Choroid plexus epithelial cell (primary cell): ENCODE measurements around the gene ATG9A.

Experiments used
- DNase-seq: peaks from one replicate; pipeline ENCODE4 v3.0.0-alpha.2; 2010; ENCODE audit warnings: low read depth
- H3K4me3 ChIP-seq: 2 replicates; pipeline ENCODE4 v1.5.1; 2011; ENCODE audit warnings: low read depth, mild to moderate bottlenecking, control low read depth, low read length, moderate library complexity
- TF ChIP-seq, protein P1 (sequence below): conservative IDR thresholded peaks from 2 replicates; pipeline ENCODE4 v1.5.1; 2011; ENCODE audit warnings: low read depth, mild to moderate bottlenecking, control low read depth, inconsistent platforms, low read length, moderate library complexity

Gene ATG9A

DNA sequence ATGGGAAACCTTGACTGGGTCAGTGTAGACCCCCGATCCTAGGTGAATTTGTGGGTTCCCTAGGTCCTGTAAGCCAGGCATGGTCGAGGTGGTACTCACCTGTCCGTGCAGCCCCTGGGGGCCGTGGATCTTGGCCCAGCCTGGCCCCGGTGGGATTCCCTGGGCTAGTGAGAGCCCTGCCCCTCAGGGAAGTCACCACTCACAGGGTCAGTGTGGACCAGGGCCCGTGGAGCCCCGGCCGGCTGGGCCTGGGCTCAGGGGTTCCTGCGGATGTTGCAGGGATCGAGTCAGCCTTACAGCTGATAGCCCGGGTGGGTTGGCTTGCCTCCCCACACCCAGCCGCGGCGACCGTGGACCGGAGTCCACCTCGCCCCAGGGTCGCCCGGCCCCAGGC is 528 bp downstream of the ATG9A start:
- peak overlapping the region; percentile 86 for H3K4me3 ChIP-seq
- no peak for DNase-seq
- TF ChIP-seq, protein P1, sequence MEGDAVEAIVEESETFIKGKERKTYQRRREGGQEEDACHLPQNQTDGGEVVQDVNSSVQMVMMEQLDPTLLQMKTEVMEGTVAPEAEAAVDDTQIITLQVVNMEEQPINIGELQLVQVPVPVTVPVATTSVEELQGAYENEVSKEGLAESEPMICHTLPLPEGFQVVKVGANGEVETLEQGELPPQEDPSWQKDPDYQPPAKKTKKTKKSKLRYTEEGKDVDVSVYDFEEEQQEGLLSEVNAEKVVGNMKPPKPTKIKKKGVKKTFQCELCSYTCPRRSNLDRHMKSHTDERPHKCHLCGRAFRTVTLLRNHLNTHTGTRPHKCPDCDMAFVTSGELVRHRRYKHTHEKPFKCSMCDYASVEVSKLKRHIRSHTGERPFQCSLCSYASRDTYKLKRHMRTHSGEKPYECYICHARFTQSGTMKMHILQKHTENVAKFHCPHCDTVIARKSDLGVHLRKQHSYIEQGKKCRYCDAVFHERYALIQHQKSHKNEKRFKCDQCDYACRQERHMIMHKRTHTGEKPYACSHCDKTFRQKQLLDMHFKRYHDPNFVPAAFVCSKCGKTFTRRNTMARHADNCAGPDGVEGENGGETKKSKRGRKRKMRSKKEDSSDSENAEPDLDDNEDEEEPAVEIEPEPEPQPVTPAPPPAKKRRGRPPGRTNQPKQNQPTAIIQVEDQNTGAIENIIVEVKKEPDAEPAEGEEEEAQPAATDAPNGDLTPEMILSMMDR, result no peak

DNA sequence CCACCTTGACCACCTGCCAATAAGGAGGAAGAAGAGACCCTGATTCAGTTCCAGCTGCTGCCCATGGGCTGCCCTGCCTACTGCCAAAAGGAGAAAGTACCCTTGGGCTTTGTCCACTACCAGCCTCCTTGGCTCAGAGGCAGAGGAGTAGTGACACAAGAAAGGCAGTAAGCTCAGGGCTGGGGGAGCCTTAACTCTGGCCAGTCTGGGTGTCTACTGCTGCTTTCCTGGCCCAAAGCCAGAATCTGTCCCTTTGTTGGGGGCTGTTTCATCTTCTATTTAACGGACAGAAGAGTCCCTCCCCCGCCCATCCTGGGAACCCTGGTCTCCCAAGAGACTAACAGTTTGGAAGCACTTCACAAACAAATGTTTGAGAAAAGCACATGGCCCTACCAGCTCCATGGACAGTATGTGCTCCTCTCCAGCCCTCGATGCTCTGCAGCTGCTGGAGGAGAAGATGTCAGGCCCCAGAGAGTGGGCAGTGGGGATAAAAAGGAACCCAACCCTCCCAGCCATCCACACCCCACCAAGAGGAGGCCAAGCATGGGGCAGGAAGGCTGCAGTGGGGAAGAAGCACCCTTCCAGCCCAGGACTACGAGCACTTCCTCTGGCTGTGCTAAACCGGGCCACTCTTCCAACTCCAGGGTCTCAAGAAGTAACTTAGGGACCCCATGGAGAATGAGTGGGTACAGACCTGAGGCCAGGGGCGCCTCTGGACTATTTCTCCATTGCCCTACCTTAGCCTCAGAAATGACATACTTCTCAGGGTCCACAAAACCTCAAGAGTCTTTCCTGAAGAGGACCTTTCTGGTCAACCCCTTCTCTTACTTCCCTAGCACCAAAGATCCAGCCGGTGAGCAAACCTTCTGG is 1.2 kb downstream of the ATG9A start:
- TF ChIP-seq, protein P1, result no peak
- peak overlapping the region; percentile 86 for H3K4me3 ChIP-seq
- DNase-seq, result no peak

DNA sequence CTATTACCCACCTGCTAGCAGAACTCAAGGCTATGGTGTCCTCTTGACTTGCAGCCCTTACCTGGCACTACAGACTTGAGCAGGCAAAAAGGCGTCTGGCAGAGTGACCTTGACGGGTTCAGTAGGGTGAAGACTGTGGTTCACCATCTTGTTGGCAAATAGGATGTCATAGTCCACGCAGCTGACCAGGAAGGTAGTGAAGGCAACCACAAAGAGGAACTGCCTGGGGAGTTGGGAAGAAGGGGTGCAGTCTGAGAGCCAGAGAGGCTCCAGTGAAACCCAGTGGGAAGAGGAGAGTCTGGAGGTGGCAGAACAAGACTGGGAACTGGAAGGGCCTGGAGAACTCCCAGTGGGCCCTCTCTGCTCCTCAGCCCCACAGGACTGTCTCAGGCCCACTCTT is 4.1 kb downstream of the ATG9A start:
- no peak overlapping the region for H3K4me3 ChIP-seq
- DNase-seq, result no peak
- TF ChIP-seq, protein P1, result no peak

DNA sequence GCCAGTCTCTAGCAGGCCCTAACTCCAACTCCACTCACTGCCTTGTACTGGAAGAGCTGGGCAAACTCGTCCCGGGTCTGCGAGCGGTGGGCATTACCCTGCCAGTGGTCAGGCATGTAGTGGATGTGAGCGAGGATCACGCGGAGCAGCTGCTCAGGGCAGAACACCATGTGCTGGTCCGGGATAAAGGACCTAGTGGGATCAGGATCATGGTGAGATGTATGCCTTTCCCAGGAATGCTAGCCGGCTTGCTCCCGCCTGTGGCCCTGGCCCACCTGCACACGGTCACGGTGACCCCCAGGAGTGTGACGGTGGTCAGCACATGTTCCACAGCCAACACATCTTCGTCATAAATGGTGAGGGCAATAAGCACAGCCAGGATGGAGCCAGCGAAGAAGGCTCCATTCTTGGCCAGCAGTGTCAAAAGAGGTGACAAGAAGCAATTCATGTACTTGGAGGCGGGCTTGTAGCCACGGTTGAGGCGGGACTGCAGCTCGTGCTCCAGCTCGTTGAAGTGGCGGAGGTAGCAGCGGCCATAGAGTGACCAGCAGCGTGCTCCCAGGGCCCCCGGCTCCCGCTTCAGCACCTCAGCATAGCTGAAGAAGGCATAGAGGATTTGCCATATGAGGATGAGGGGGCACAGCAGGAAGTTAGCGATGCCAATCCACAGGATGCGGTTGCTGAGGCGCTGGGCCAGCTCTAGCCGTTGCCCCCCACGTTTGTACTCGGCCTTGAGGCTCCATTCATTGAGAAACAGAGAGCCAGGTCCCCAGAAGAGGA is 5.4 kb downstream of the ATG9A start:
- DNase-seq, result no peak
- TF ChIP-seq, protein P1, result no peak
- H3K4me3 ChIP-seq, result no peak overlapping the region

DNA sequence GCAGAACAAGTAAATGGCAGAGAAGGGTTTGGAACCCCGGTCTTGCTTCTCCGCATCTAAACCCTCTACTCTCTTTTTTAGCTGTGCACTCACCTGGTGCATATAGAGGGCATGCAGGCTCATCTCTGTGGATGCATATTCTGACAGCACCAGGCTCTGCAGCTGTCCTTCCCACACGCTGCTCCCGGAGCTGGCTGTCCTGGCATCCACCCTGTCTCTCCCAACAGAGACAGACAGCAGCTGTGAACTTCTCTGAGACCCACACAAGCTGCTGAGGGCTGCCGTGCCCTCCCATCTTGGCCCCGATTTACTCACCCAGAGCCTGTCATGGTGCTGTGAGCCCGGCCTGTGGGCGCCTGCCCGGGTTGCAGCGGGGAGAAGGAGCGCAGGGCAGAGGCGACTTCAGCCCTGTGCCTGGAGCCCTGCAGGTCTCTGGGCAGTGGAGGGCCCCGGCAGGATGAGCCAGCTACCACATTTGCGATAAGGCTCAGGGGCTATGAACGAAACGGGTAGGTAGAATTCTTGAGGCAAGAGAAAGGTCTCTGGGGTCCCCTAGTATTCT is 7.4 kb downstream of the ATG9A start:
- TF ChIP-seq, protein P1, result no peak
- no peak overlapping the region for H3K4me3 ChIP-seq
- no peak for DNase-seq

DNA sequence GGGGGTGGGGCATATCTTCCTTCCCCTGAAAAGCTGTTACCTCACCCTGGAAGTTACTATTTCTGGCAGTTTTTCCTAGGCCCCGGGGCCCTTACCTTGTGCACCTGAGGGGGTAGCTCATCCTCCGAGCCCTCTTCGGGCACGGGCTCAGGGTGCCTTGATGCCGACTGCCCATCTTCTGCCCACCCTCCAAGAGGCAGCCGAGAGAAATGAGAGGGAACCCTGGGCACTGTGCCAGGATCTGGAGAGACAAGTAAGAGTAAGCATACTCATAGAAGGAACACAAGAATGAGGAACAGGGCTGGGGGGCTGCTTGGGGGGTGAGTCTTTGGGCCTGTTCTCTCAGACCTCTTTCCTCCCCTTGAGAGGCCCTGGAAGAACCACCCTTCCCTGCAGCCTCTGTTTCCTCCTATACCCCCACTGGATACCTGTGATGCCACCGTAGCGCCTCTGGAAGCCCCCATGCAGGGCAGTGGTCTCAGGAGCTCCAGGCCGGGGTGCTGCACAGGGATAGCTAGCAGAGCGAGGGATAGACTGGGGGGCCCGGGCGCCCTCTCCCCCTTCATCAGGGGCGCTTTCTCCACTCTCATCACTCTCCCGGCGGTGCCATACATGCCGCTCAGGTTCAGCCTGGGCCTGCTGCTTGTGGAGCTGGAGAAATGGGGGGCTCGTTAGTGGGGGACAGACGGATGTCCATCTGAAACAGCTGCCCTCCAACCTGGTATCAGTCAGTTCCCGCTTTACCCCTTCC is 8.6 kb downstream of the ATG9A start:
- DNase-seq, result no peak
- TF ChIP-seq, protein P1, result no peak
- no peak overlapping the region for H3K4me3 ChIP-seq
